K562 (cell line): ENCODE results near the gene RPLP2. TPM values are rescaled to one million over a fixed set of nuclear protein-coding genes. Genes with fewer than 3 reads are reported as not detected.

ENCODE experiments used
- ATAC-seq: fragments of 200-7000 bp; cut with Tn5 transposase; 3 replicates; pipeline ENCODE4 v1.9.1; 2020; ENCODE audit warnings: moderate library complexity
- BruUV-seq: library from RNA; stranded (reverse); fragments of 400-500 nt; replicated peaks from 2 replicates; lab custom pipeline; 2021; lab: Mats Ljungman, UMichigan
- CTCF ChIA-PET: fragments of 300-600 bp; formaldehyde crosslinking; extraction: SDS; loops from one replicate; lab custom pipeline; 2021; ENCODE audit warnings: low intra/inter-chr PET ratio; lab: Yijun Ruan, JAX
- POLR2A ChIA-PET: fragments of 300-600, 350-650 bp; sonication (Branson Sonifier 250); formaldehyde crosslinking; extraction: SDS; loops from one replicate; lab custom pipeline; 2021; ENCODE audit warnings: antibody characterized with exemption, inconsistent platforms; lab: Yijun Ruan, JAX
- DNase-seq, 4 experiments: peaks; one replicate each; pipeline versions ENCODE4 v3.0.0 to v3.0.0-alpha.2; 2011 to 2018; ENCODE audit warnings: low spot score in 3 of 4, mixed read lengths in 3 of 4; ENCODE audit errors: extremely low read depth in 1 of 4
- FAIRE-seq: peaks from 2 replicates; lab custom pipeline; 2011; peaks lifted over from hg19 to GRCh38; lab: Jason Lieb, UNC
- H2AFZ ChIP-seq: 2 replicates; pipeline ENCODE4 v1.6.0; 2011; ENCODE audit warnings: low read depth, low read length, control low read depth, inconsistent platforms
- H3K27ac ChIP-seq: fragments of 200-600 bp; 3 replicates; pipeline ENCODE4 v1.8.0; 2011; ENCODE audit warnings: low read depth, mild to moderate bottlenecking, control low read depth, inconsistent platforms, low read length, moderate library complexity, mixed read lengths; ENCODE audit errors: extremely low read depth
- H3K27me3 ChIP-seq, 2 experiments: fragments of 300-600 bp in 1 of 2; 2 replicates in 1 of 2; 3 replicates in 1 of 2; pipeline versions ENCODE4 v1.6.0 to v1.8.0; 2011; ENCODE audit warnings: inconsistent platforms in 2 of 2, low read length in 2 of 2, mild to moderate bottlenecking in 1 of 2, mixed read lengths in 1 of 2, moderate library complexity in 1 of 2; ENCODE audit not compliant: control insufficient read depth in 2 of 2, insufficient read depth in 2 of 2
- H3K36me3 ChIP-seq: fragments of 300-600 bp; 3 replicates; pipeline ENCODE4 v1.8.0; 2011; ENCODE audit warnings: mild to moderate bottlenecking, low read length, inconsistent platforms; ENCODE audit not compliant: control insufficient read depth, insufficient read depth
- H3K4me1 ChIP-seq, 2 experiments: fragments of 200-600 bp in 1 of 2; replicated peaks in 1 of 2; 2 replicates in 1 of 2; 3 replicates in 1 of 2; pipeline versions ENCODE4 v1.5.1 to v1.8.0; 2011; ENCODE audit warnings: inconsistent platforms in 2 of 2, low read length in 2 of 2, mild to moderate bottlenecking in 1 of 2, mixed read lengths in 1 of 2, moderate library complexity in 1 of 2; ENCODE audit not compliant: control insufficient read depth in 2 of 2, insufficient read depth in 2 of 2
- H3K4me2 ChIP-seq: 2 replicates; pipeline ENCODE4 v1.6.1; 2011; ENCODE audit warnings: low read length, control low read depth, inconsistent platforms, mixed read lengths; ENCODE audit not compliant: insufficient read depth
- H3K4me3 ChIP-seq: fragments of 200-600 bp; sonication (generic), shearing (Covaris generic); 2 replicates; pipeline ENCODE4 v1.5.1; 2016; ENCODE audit warnings: control low read depth, inconsistent platforms
- H3K79me2 ChIP-seq: fragments of 200-600 bp; 3 replicates; pipeline ENCODE4 v1.8.0; 2011; ENCODE audit warnings: low read length, inconsistent platforms; ENCODE audit not compliant: control insufficient read depth, insufficient read depth
- H3K9ac ChIP-seq, 2 experiments: 2 replicates each; pipeline versions ENCODE4 v1.6.0 to v1.6.1; 2011; ENCODE audit warnings: low read depth in 2 of 2, low read length in 2 of 2, control low read depth in 1 of 2, inconsistent platforms in 1 of 2, mild to moderate bottlenecking in 1 of 2, mixed read lengths in 1 of 2; ENCODE audit not compliant: insufficient read depth in 1 of 2
- H3K9me1 ChIP-seq: one replicate; pipeline ENCODE4 v1.6.0; 2011; ENCODE audit warnings: inconsistent platforms, mild to moderate bottlenecking, low read length, moderate library complexity; ENCODE audit not compliant: control insufficient read depth, insufficient read depth
- H3K9me3 ChIP-seq: replicated peaks from 2 replicates; pipeline ENCODE4 v1.5.1; 2011; ENCODE audit warnings: low read depth, low read length, inconsistent platforms; ENCODE audit not compliant: control insufficient read depth, insufficient read depth
- H4K20me1 ChIP-seq: replicated peaks from 2 replicates; pipeline ENCODE4 v1.6.1; 2011; ENCODE audit warnings: low read length, inconsistent platforms, mixed read lengths; ENCODE audit not compliant: control insufficient read depth, insufficient read depth
- FOS ChIP-seq: IDR thresholded peaks from 3 replicates; pipeline ENCODE4 v1.6.1; 2011; ENCODE audit not compliant: insufficient read length; ENCODE audit errors: extremely low read depth
- FOXM1 ChIP-seq, 2 experiments: fragments of 450-650 bp in 1 of 2; sonication (generic) in 1 of 2; formaldehyde crosslinking in 1 of 2; IDR thresholded peaks; 2 replicates each; pipeline versions ENCODE4 v1.6.1 to v1.9.0; 2017 to 2022; ENCODE audit warnings: low read depth in 2 of 2, mild to moderate bottlenecking in 2 of 2, missing genetic modification reagents in 1 of 2, moderate library complexity in 1 of 2
- FUS ChIP-seq: fragments of 200-400 bp; formaldehyde crosslinking; optimal IDR thresholded peaks from 2 replicates; pipeline ENCODE3; 2017; ENCODE audit warnings: low read depth, low read length
- GABPB1 ChIP-seq: sonication (generic); formaldehyde crosslinking; IDR thresholded peaks from 2 replicates; pipeline ENCODE4 v1.8.0; 2022; ENCODE audit warnings: mild to moderate bottlenecking, missing genetic modification reagents
- IRF9 ChIP-seq: fragments of 450-650 bp; IDR thresholded peaks from 2 replicates; pipeline ENCODE4 v1.6.1; 2016; ENCODE audit warnings: missing biosample characterization, missing genetic modification characterization
- LCOR ChIP-seq: sonication (generic); formaldehyde crosslinking; IDR thresholded peaks from 2 replicates; pipeline ENCODE4 v1.8.0; 2022; ENCODE audit warnings: mild to moderate bottlenecking, missing genetic modification reagents
- MAZ ChIP-seq, 2 experiments: fragments of 450-650 bp in 1 of 2; sonication (generic) in 1 of 2; formaldehyde crosslinking; IDR thresholded peaks in 1 of 2; conservative IDR thresholded peaks in 1 of 2; 2 replicates each; pipeline versions ENCODE4 v1.4.0 to v1.5.0; 2020; ENCODE audit warnings: mild to moderate bottlenecking in 1 of 2, missing genetic modification reagents in 1 of 2
- MYNN ChIP-seq, 2 experiments: sonication (generic); formaldehyde crosslinking in 1 of 2; IDR thresholded peaks; 2 replicates each; pipeline versions ENCODE4 v1.5.0 to v1.6.1; 2016 to 2020; ENCODE audit warnings: antibody characterized with exemption in 1 of 2, missing genetic modification reagents in 1 of 2
- PHF8 ChIP-seq: fragments of 200-600 bp; sonication (generic); IDR thresholded peaks from 2 replicates; pipeline ENCODE4 v1.6.1; 2012; ENCODE audit warnings: mixed run types, mild to moderate bottlenecking, inconsistent platforms, low read length, moderate library complexity, borderline replicate concordance
- SAP30 ChIP-seq: fragments of 200-600 bp; sonication (generic); IDR thresholded peaks from 2 replicates; pipeline ENCODE4 v1.6.1; 2012; ENCODE audit warnings: borderline replicate concordance, low read depth, mild to moderate bottlenecking, moderate library complexity, low read length, control low read depth, inconsistent platforms; ENCODE audit not compliant: insufficient read depth, poor library complexity, severe bottlenecking
- SIRT6 ChIP-seq: IDR thresholded peaks from one replicate; pipeline ENCODE4 v1.6.1; 2012; ENCODE audit warnings: low read depth, mild to moderate bottlenecking, control low read depth, inconsistent platforms, low read length, moderate library complexity
- UBTF ChIP-seq, 2 experiments: IDR thresholded peaks; 2 replicates each; pipeline ENCODE4 v1.6.1; 2012; ENCODE audit warnings: improper control_type of control experiment in 2 of 2, low read depth in 2 of 2, low read length in 2 of 2, borderline replicate concordance in 1 of 2
- ZKSCAN1 ChIP-seq: fragments of 150-350 bp; IDR thresholded peaks from 2 replicates; pipeline ENCODE4 v1.6.1; 2016; ENCODE audit warnings: low read depth, low read length
- ZNF121 ChIP-seq: sonication (generic); formaldehyde crosslinking; conservative IDR thresholded peaks from 2 replicates; pipeline ENCODE4 v1.8.0; 2022; ENCODE audit warnings: missing genetic modification reagents
- ZNF133 ChIP-seq: fragments of 250-450 bp; sonication (Bioruptor Pico); IDR thresholded peaks from 2 replicates; pipeline ENCODE4 v1.4.0; 2020; ENCODE audit warnings: mild to moderate bottlenecking
- WGBS: fragments of 100-300 bp; shearing (Covaris generic); methylation state at CpG from one replicate; pipeline ENCODE4 v1.1.6; 2016; ENCODE audit warnings: low coverage, mixed read lengths; ENCODE audit not compliant: insufficient coverage; ENCODE audit errors: missing lambda C conversion rate; 5-methylcytosine and 5-hydroxymethylcytosine counted together
- in situ Hi-C: fragments of 300-500 bp; cut with MboI; formaldehyde crosslinking; loops from 4 replicates; pipeline ENCODE4 v1.15.0; 2018; ENCODE audit warnings: inconsistent platforms, mixed read lengths
- intact Hi-C: fragments of 100-400 bp; cut with micrococcal nuclease; formaldehyde crosslinking; loops from 2 replicates; pipeline ENCODE4 v1.14.2; 2022
- polyA plus RNA-seq, 8 experiments: library from polyadenylated mRNA; depleted of rRNA in 4 of 8; stranded (reverse) in 5 of 8; unstranded in 3 of 8; fragments of >200 nt; fragmentation: Nextera tagmentation in 2 of 8; fragmentation: Illumina TruSeq in 1 of 8; extraction: Ambion mirVana in 2 of 8; extraction: Trizol in 1 of 8; gene quantifications; 2 replicates each; pipeline versions ENCODE4 v1.2.1 to v1.2.3, GENCODE V29; 2011 to 2014; ENCODE audit warnings: inconsistent platforms in 1 of 8, missing spikeins in 1 of 8
- total RNA-seq, 7 experiments: library from RNA; depleted of rRNA in 6 of 7; stranded (reverse); fragments of >200 nt in 6 of 7; fragmentation: Illumina TruSeq in 2 of 7; extraction: Trizol in 2 of 7; gene quantifications; 2 replicates each; pipeline versions ENCODE4 v1.2.1 to v1.2.3, GENCODE V29; 2011 to 2021; ENCODE audit warnings: low replicate concordance in 1 of 7
- TF ChIP-seq, protein P1 (sequence below): fragments of 450-650 bp; IDR thresholded peaks from 2 replicates; pipeline ENCODE4 v1.6.1; 2016; ENCODE audit warnings: borderline replicate concordance

RPLP2 gene
- total and polyA plus RNA-seq, 9 of the 15 experiments (the other 6 are each of a cell fraction or from before 2014, with no cell fraction given), result 528 to 3,807 (median 1,633) TPM

DNA sequence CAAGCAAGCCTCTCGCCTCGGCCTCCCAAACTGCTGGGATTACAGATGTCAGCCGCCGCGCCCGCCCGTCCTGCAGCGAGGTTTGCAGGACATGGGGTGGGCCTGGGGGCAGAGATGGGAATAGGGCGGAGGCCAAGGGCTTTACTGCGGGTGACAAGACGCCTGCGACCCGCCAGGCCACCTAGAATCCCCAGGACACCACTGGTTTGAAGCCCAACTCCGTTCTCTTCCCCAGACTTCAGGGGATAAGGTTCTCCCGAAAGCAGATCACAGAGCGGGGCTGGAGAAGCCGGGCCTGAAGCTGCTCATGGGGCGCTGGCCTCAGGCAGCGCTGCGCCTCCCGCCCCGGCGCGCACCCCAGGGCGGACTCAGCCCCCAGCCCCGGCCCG, 32.2 kb downstream of the RPLP2 start:
- Histone ChIP-seq H3K4me1 (peaks cover 37 to 85% of the 10 kb centered on the region in 2 experiments), H3K79me2 (peaks cover 53% of the 10 kb centered on the region), H2AFZ (peak overlapping the region; percentile 97), H3K4me3 (peak overlapping the region; percentile 98), H3K9me1 (peaks cover 4% of the 10 kb centered on the region), H4K20me1 (no peaks in the 10 kb centered on the region; the same call in 1 of the 2 replicates), H3K36me3 (peaks cover 44% of the 10 kb centered on the region; the same call in 2 of the 3 replicates), H3K4me2 (peak overlapping the region; percentile 80), H3K27me3 (no peaks in the 10 kb centered on the region), H3K9me3 (no peaks in the 10 kb centered on the region), H3K9ac (peak overlapping the region; percentile 91 to 93), H3K27ac (peak overlapping the region; percentile 98)
- POLR2A ChIA-PET, result interaction anchor here (0.6 to 5.2 kb wide), 8 partner anchors 8 to 192 kb away, joined by 3 to 36 read pairs (median 3); partner anchors contain the start of gene PNPLA2
- WGBS, result under 1% methylated on average over 19 of the region's 27 CpGs
- CTCF ChIA-PET, result no interaction called here
- intact Hi-C loops (loop anchor here (2.0 to 10.0 kb wide), 2 partner anchors 33 to 73 kb away; partner anchors contain the start of genes CHID1 and RPLP2), in situ Hi-C loops (no loop called here)
- FAIRE-seq (no peak), ATAC-seq (peak; percentile 34), DNase-seq (no peak)
- BruUV-seq, result TSS peak; percentile 82
- TF ChIP-seq PHF8 (no peak), FUS (no peak), LCOR (CRISPR knock-in tag) (0 out of 2 replicates have a peak, but pooled peaks have one; percentile 40), FOXM1 (IDR thresholded peaks at IDR 0.05; ENCODE audit: low read depth) (no peak), FOXM1 (CRISPR knock-in tag; IDR thresholded peaks at IDR 0.05; ENCODE audit: low read depth) (0 out of 2 replicates have a peak, but pooled peaks have one; percentile 12), ZKSCAN1 (no peak), SAP30 (peak; percentile 48), IRF9 (tag) (no peak), UBTF (IDR thresholded peaks at IDR 0.05; ENCODE audit: borderline replicate concordance in 1 of 2, low read depth in 2 of 2, low read length in 2 of 2) (peak in 1 of 2 experiments; percentile 35; a peak in 1 of 4 replicates), MAZ (CRISPR knock-in tag; conservative IDR thresholded peaks at IDR 0.05 in 1 of 2, IDR thresholded peaks at IDR 0.05 in 1 of 2) (peak in 1 of 2 experiments; percentile 46; a peak in 1 of 4 replicates), ZNF133 (CRISPR knock-in tag) (no peak), GABPB1 (CRISPR knock-in tag) (peak; percentile 35; the same call in 1 of the 2 replicates), ZNF121 (CRISPR knock-in tag) (0 out of 2 replicates have a peak, but pooled peaks have one; percentile 44), SIRT6 (peak; percentile 85), MYNN (IDR thresholded peaks at IDR 0.05) (no peak), MYNN (CRISPR knock-in tag; IDR thresholded peaks at IDR 0.05) (no peak), FOS (no peak)
- TF ChIP-seq, protein P1, sequence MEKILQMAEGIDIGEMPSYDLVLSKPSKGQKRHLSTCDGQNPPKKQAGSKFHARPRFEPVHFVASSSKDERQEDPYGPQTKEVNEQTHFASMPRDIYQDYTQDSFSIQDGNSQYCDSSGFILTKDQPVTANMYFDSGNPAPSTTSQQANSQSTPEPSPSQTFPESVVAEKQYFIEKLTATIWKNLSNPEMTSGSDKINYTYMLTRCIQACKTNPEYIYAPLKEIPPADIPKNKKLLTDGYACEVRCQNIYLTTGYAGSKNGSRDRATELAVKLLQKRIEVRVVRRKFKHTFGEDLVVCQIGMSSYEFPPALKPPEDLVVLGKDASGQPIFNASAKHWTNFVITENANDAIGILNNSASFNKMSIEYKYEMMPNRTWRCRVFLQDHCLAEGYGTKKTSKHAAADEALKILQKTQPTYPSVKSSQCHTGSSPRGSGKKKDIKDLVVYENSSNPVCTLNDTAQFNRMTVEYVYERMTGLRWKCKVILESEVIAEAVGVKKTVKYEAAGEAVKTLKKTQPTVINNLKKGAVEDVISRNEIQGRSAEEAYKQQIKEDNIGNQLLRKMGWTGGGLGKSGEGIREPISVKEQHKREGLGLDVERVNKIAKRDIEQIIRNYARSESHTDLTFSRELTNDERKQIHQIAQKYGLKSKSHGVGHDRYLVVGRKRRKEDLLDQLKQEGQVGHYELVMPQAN, result peak; percentile 69
